Myocyte (in vitro differentiated cells): ENCODE data around the gene GLG1. TPM values are rescaled to one million over a fixed set of nuclear protein-coding genes. Genes with fewer than 3 reads are reported as not detected.

Experiments used
- DNase-seq: peaks from one replicate; pipeline ENCODE4 v3.0.0-alpha.2; 2012; ENCODE audit warnings: low read depth
- polyA plus RNA-seq: library from polyadenylated mRNA; unstranded; fragments of >200 nt; gene quantifications from one replicate; pipeline ENCODE4 v1.2.1, GENCODE V29; 2012; ENCODE audit warnings: missing spikeins
- total RNA-seq: library from RNA; depleted of rRNA; stranded (reverse); fragments of >200 nt; gene quantifications from 2 replicates; pipeline ENCODE4 v1.2.3, GENCODE V29; 2014

The GLG1 gene
- 78.9 and 105 TPM in 2 replicates for total RNA-seq
- 104 TPM for polyA plus RNA-seq

GRCh38 chr16:74606521-74607309, at the start of gene GLG1:
GLG1 (minus strand) TSS chr16:74607114; CDS start chr16:74607094, 20 bp downstream.
- DNase-seq, result peak; percentile 93

GRCh38 chr16:74654536-74655050, 47.7 kb upstream of the GLG1 start:
- no peak for DNase-seq

GRCh38 chr16:74652883-74653282, 46.0 kb upstream of the GLG1 start:
- DNase-seq, result peak; percentile 18

- DNase-seq, result no peak
Measured at GRCh38 chr16:74652249-74652648, 45.3 kb upstream of the GLG1 start.

GRCh38 chr16:74651841-74652240, 44.9 kb upstream of the GLG1 start:
- no peak for DNase-seq

- DNase-seq, result no peak
Measured at GRCh38 chr16:74650966-74651567, 44.2 kb upstream of the GLG1 start.

GRCh38 chr16:74649839-74650504, 43.1 kb upstream of the GLG1 start:
- DNase-seq, result no peak

- no peak for DNase-seq
Measured at GRCh38 chr16:74641969-74642368, 35.1 kb upstream of the GLG1 start.

- no peak for DNase-seq
Measured at GRCh38 chr16:74637742-74638453, 31.0 kb upstream of the GLG1 start.

GRCh38 chr16:74635303-74635702, 28.4 kb upstream of the GLG1 start:
- no peak for DNase-seq

GRCh38 chr16:74633686-74634085, 26.8 kb upstream of the GLG1 start:
- no peak for DNase-seq

- DNase-seq, result peak; percentile 27
Measured at GRCh38 chr16:74627506-74628220, 20.7 kb upstream of the GLG1 start.

GRCh38 chr16:74626741-74627416, 20.0 kb upstream of the GLG1 start:
- no peak for DNase-seq

- DNase-seq, result no peak
Measured at GRCh38 chr16:74625500-74626350, 18.8 kb upstream of the GLG1 start.

GRCh38 chr16:74623839-74624235, 16.9 kb upstream of the GLG1 start:
- DNase-seq, result no peak

GRCh38 chr16:74623214-74623838, 16.4 kb upstream of the GLG1 start:
- DNase-seq, result peak; percentile 66

- no peak for DNase-seq
Measured at GRCh38 chr16:74622005-74622404, 15.1 kb upstream of the GLG1 start.

GRCh38 chr16:74617206-74617788, 10.4 kb upstream of the GLG1 start:
- DNase-seq, result no peak
